HG02763 (cell line): Measurements from ENCODE around the gene PI4KA.
"Not testable (repeated sequence)": the region's sequence is repeated elsewhere in the genome, so short reads cannot be mapped to it uniquely, and the experiment has no call there.

Experiments used
- ATAC-seq: cut with Tn5 transposase; IDR thresholded peaks from one replicate; pipeline ENCODE4 v1.9.1; 2021; ENCODE audit warnings: mild to moderate bottlenecking, moderate library complexity; ENCODE audit not compliant: unreplicated experiment

The PI4KA gene

GRCh38 chr22:20702175-20702545, 156.5 kb downstream of the PI4KA start:
- ATAC-seq: peak; percentile 16

GRCh38 chr22:20701680-20702136, 156.9 kb downstream of the PI4KA start:
- ATAC-seq: not testable (repeated sequence)

GRCh38 chr22:20700347-20700746, 158.3 kb downstream of the PI4KA start:
- ATAC-seq: not testable (repeated sequence)

- ATAC-seq: not testable (repeated sequence)
Measured at GRCh38 chr22:20699856-20700255, 158.8 kb downstream of the PI4KA start.

- ATAC-seq: not testable (repeated sequence)
Measured at GRCh38 chr22:20697481-20698113, 161.0 kb downstream of the PI4KA start.

- ATAC-seq: not testable (repeated sequence)
Measured at GRCh38 chr22:20696056-20696455, 162.6 kb downstream of the PI4KA start.

DNA sequence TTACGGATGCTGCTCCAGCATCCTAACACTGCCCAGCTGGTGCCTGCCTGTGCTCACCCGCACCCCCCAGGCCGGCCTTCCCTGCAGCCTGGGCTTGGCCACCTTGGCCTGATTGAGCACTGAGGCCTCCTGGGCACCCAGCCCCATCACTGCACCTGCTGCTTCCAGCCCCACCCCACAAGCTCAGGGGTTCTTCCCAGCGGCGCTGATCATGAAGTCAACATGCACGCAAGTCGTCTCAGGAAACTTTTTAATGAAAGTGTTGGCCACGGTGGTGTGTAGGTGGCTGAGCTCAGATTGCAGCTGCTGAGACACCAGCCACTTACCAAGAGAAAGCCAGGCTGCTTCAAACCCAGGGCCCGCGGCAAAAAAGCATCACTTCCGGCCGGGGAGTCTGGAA, 163.4 kb downstream of the PI4KA start:
- not testable (repeated sequence) for ATAC-seq

DNA sequence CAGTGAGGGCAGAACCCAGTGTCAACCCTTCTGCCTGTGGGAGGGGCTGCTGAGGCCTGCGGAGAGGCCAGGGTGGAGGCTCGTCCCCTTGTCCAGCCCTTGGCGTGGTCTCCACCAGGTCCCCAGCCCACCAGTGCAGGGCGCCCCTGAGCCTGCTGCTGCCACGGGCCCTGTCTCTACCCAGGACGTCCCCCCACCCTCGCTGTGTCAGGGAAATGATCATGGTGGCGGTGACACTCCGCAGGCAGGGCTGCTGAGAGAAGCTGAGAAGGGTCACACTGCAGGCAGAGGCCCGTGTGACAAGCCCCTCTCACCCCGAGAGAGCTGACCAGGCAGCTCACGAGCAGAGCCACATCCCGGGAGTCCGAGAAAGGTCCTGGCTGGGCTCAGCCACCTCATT, 164.4 kb downstream of the PI4KA start:
- not testable (repeated sequence) for ATAC-seq

DNA sequence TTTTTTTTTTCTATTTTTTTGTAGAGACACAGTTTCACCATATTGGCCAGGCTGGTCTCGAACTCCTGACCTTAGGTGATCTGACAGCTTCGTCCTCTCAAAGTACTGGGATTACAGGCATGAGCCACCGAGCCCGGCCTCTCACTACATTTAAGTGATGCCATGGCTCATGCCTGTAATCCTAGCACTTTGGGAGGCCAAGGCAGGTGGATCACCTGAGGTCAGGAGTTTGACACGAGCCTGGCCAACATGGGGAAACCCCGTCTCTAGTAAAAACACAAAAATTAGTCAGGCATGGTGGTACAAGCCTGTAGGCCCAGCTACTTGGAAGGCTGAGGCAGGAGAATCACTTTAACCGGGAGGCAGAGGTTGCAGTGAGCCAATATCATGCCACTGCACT, 165.7 kb downstream of the PI4KA start:
- not testable (repeated sequence) for ATAC-seq

GRCh38 chr22:20690586-20691317, 167.9 kb downstream of the PI4KA start:
- not testable (repeated sequence) for ATAC-seq

GRCh38 chr22:20687356-20688172, 171.0 kb downstream of the PI4KA start:
- ATAC-seq: not testable (repeated sequence)

GRCh38 chr22:20685764-20686163, 172.8 kb downstream of the PI4KA start:
- not testable (repeated sequence) for ATAC-seq

GRCh38 chr22:20678792-20679435, 179.7 kb downstream of the PI4KA start:
- not testable (repeated sequence) for ATAC-seq

GRCh38 chr22:20677684-20678242, 180.8 kb downstream of the PI4KA start:
- ATAC-seq: no peak

GRCh38 chr22:20675613-20676012, 183.0 kb downstream of the PI4KA start:
- not testable (repeated sequence) for ATAC-seq

DNA sequence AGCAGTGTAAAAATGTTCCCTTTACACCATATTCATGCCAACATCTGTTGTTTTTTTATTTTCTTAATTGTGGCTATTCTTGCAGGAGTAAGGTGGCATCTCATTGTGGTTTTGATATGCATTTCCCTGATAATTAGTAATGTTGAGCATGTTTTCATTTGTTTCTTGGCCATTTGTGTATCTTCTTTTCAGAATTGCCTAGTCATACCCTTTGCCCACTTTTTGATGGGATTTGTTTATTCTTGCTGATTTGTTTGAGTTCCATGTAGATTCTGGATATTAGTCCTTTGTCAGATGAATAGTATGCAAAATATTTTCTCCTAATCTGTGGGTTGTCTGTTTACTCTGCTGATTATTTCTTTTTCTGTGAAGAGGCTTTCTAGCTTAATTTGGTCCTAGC, 183.6 kb downstream of the PI4KA start:
- ATAC-seq: no peak

DNA sequence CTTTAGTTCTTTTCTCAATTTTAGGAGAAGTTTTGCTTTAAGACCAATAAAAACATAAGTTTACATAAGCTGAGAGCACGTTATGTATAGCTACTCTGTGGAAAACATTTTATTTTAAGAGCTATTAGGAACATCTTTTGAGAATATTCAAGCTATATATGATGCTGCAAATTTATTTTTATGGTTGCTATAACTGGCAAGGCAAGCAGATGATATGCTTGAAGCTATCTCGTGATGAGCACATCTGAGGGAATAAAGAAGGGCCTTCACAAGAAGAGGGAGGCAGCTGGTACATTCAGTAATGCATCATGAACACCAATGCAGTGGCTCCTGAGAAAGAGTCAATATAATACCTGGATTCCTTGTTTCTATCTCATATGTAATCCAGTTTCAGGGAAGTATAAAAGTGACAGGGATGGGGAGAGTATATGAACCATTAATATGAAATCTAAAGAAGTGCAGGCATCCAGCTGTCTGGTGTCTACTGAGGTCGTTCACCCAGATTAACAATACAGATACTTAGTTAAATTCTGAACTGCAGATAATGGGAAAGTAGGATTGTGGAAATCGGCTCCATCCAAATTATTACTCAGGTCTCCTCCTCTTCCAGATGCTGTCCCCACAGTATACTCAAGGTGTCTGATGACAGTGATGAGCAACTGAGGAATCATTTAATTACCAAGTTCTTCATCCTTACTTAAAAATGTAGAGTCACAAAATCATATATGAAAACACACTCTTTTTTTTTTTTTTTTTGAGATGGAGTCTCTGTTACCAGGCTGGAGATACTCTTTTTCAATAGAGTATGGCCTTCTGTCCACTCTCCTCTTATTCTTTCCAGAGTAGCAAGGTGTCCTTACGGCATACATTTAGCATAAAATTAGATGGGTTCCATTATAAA, 185.1 kb downstream of the PI4KA start:
- ATAC-seq: no peak

DNA sequence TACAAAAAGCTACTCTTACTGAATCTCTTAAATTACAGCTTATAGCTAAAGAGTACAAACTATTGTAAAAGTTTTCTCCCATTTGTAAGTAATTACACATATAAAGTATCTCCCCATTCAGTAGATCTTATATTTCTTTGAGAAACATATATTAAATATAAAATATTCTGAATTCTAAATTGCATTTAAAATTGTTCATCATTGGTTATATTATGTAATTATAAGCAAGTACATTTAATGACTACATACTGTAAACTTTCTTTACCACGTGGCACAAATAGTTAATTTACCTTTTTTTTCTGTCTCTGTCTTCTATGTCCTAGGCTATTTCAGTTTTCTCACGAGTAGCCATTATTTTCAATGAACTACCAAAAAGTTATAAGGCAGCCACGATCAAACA, 185.9 kb downstream of the PI4KA start:
- no peak for ATAC-seq

DNA sequence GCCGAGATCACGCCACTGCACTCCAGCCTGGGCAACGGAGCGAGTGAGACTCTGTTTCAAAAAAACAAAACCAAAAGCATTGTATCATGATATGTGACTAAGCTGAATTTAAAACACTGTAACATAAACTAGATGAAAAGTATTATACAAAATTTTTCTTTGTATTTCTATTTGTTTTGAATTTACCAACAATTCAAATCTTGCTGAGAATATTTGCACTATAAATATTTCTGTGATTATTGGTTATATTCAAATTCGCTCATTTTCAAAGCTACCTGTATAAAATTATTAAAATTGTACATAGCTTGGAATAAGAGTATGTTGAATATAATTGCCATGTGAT, 186.6 kb downstream of the PI4KA start:
- no peak for ATAC-seq
